Measurements from ENCODE around the gene DOCK4. TPM values are rescaled to one million over a fixed set of nuclear protein-coding genes. Genes with fewer than 3 reads are reported as not detected.

The DOCK4 gene
- total and polyA plus RNA-seq, 10 of the 15 experiments (the other 5 are each of a cell fraction or from before 2014, with no cell fraction given): 0.03 to 0.73 (median 0.38) TPM

- SMC1A ChIA-PET (ENCODE audit: uncharacterized antibody, unreplicated experiment): interaction anchor here (0.8 to 1.5 kb wide), 3 partner anchors 12 to 371 kb away, joined by 3 to 6 read pairs (median 5); no protein-coding TSS in a partner anchor
- in situ Hi-C loops (cut with MboI) (no loop called here), intact Hi-C loops (cut with micrococcal nuclease; ENCODE audit: unreplicated experiment) (no loop called here)
- H3K4me1 ChIP-seq (ENCODE audit: control insufficient read depth, insufficient read depth, low read length): no peaks in the 10 kb centered on the region
- no peaks in the 10 kb centered on the region for H4K20me1 ChIP-seq (ENCODE audit: control insufficient read depth, insufficient read depth)
- H3K9me3 ChIP-seq (replicated peaks; ENCODE audit: control insufficient read depth, insufficient read depth, low read length): no peaks in the 10 kb centered on the region
- FAIRE-seq (no peak), DNase-seq (ENCODE audit: low read depth, low spot score) (no peak), ATAC-seq (no peak)
- no TSS peak for BruUV-seq (replicated peaks)
- WGBS (ENCODE audit: insufficient coverage, insufficient replicate concordance, low lambda C conversion rate, missing lambda C conversion rate): 61% methylated on average over 5 of the region's 5 CpGs
- H3K79me2 ChIP-seq (ENCODE audit: control insufficient read depth, insufficient read depth, low read length): no peaks in the 10 kb centered on the region
- no peaks in the 10 kb centered on the region for H3K27me3 ChIP-seq (replicated peaks in 1 of 2; ENCODE audit: control insufficient read depth in 2 of 2, insufficient read depth in 2 of 2, low read length in 1 of 2)
- no peak overlapping the region for H3K4me2 ChIP-seq (ENCODE audit: control insufficient read depth, insufficient read depth)
- TF ChIP-seq SMAD5 (IDR thresholded peaks at IDR 0.05; ENCODE audit: low read depth) (no peak), ZBTB40 (IDR thresholded peaks at IDR 0.05; ENCODE audit: borderline replicate concordance) (no peak), EZH2 (IDR thresholded peaks at IDR 0.05; ENCODE audit: borderline replicate concordance, control insufficient read depth, low read depth, low read length) (no peak), ZNF274 (IDR thresholded peaks at IDR 0.05; ENCODE audit: insufficient read depth, insufficient read length) (no peak), NFYA (IDR thresholded peaks at IDR 0.05; ENCODE audit: borderline replicate concordance, low read depth, low read length) (no peak), TAF1 (IDR thresholded peaks at IDR 0.05; ENCODE audit: borderline replicate concordance, low read depth, low read length) (no peak), NFIC (IDR thresholded peaks at IDR 0.05; ENCODE audit: low read depth, low read length) (no peak), POLR2AphosphoS5 (IDR thresholded peaks at IDR 0.05; ENCODE audit: low read length) (no peak), ZZZ3 (IDR thresholded peaks at IDR 0.05; ENCODE audit: control insufficient read depth, insufficient read length, low read depth) (no peak), RCOR1 (conservative IDR thresholded peaks at IDR 0.05; ENCODE audit: low read depth, low read length) (no peak), SMARCA5 (IDR thresholded peaks at IDR 0.05) (no peak), ZNF207 (IDR thresholded peaks at IDR 0.05; ENCODE audit: borderline replicate concordance) (no peak)
- no peaks in the 10 kb centered on the region for H3K36me3 ChIP-seq (ENCODE audit: control insufficient read depth in 2 of 2, insufficient read depth in 2 of 2, low read length in 1 of 2)
- POLR2A ChIA-PET: interaction anchor here (0.7 kb wide), 1 partner anchor 183 kb away, joined by 4 read pairs; no protein-coding TSS in a partner anchor
- CTCF ChIA-PET: interaction anchor here (0.7 kb wide), 1 partner anchor 33 kb away, joined by 3 read pairs; no protein-coding TSS in a partner anchor
- RAD21 ChIA-PET (ENCODE audit: unreplicated experiment): no interaction called here
- H3K27ac ChIP-seq (ENCODE audit: control insufficient read depth, insufficient read depth): no peak overlapping the region
- no peak overlapping the region for H3K4me3 ChIP-seq
- no peak overlapping the region for H2AFZ ChIP-seq (ENCODE audit: control insufficient read depth, low read depth, low read length)
- no peak overlapping the region for H3K9ac ChIP-seq (ENCODE audit: control insufficient read depth, insufficient read depth, low read length)
Measured at GRCh38 chr7:112112822-112113255, 93.4 kb downstream of the DOCK4 start.
